Trophoblast cell (in vitro differentiated cells and primary cell): ENCODE results near the gene HP1BP3.

Experiments used
- DNase-seq, 2 donors: peaks; one replicate each; pipeline ENCODE4 v3.0.0-alpha.2; 2016
- H2AFZ ChIP-seq: 2 replicates; pipeline ENCODE4 v1.6.1; 2013; ENCODE audit warnings: low read length, moderate library complexity, mild to moderate bottlenecking; ENCODE audit not compliant: insufficient read depth, poor library complexity
- H2AK5ac ChIP-seq: 2 replicates; pipeline ENCODE4 v1.6.1; 2013; ENCODE audit warnings: mild to moderate bottlenecking, low read length
- H2BK120ac ChIP-seq: 2 replicates; pipeline ENCODE4 v1.6.1; 2013; ENCODE audit warnings: low read length, mild to moderate bottlenecking, moderate library complexity; ENCODE audit not compliant: insufficient read depth, poor library complexity
- H2BK12ac ChIP-seq: 2 replicates; pipeline ENCODE4 v1.6.1; 2013; ENCODE audit warnings: mild to moderate bottlenecking, low read length, moderate library complexity
- H2BK5ac ChIP-seq: 2 replicates; pipeline ENCODE4 v1.6.1; 2013; ENCODE audit warnings: low read length, low read depth, moderate library complexity, mild to moderate bottlenecking; ENCODE audit not compliant: poor library complexity
- H3K14ac ChIP-seq: 2 replicates; pipeline ENCODE4 v1.6.1; 2013; ENCODE audit warnings: mild to moderate bottlenecking, low read length
- H3K18ac ChIP-seq: 2 replicates; pipeline ENCODE4 v1.6.1; 2013; ENCODE audit warnings: mild to moderate bottlenecking, low read length
- H3K23ac ChIP-seq: 2 replicates; pipeline ENCODE4 v1.6.1; 2013; ENCODE audit warnings: low read length
- H3K27ac ChIP-seq: 2 replicates; pipeline ENCODE4 v1.5.1; 2013; ENCODE audit warnings: low read depth, mild to moderate bottlenecking, inconsistent platforms, low read length, moderate library complexity
- H3K27me3 ChIP-seq: 2 replicates; pipeline ENCODE4 v1.6.1; 2013; ENCODE audit warnings: inconsistent platforms, mild to moderate bottlenecking, low read length, moderate library complexity; ENCODE audit not compliant: insufficient read depth
- H3K36me3 ChIP-seq, 2 experiments: 1 replicate in 1 of 2; 2 replicates in 1 of 2; pipeline ENCODE4 v1.6.1; 2013; ENCODE audit warnings: low read length in 2 of 2, mild to moderate bottlenecking in 2 of 2, moderate library complexity in 1 of 2; ENCODE audit not compliant: insufficient read depth in 2 of 2, control insufficient read depth in 1 of 2
- H3K4ac ChIP-seq: 2 replicates; pipeline ENCODE4 v1.6.1; 2013; ENCODE audit warnings: low read depth, mild to moderate bottlenecking, low read length, moderate library complexity
- H3K4me1 ChIP-seq, 2 experiments: 1 replicate in 1 of 2; 2 replicates in 1 of 2; pipeline ENCODE4 v1.6.1; 2013; ENCODE audit warnings: low read length in 2 of 2, mild to moderate bottlenecking in 2 of 2, moderate library complexity in 1 of 2; ENCODE audit not compliant: insufficient read depth in 2 of 2, control insufficient read depth in 1 of 2
- H3K4me2 ChIP-seq: 2 replicates; pipeline ENCODE4 v1.6.1; 2013; ENCODE audit warnings: inconsistent platforms, mild to moderate bottlenecking, low read length, moderate library complexity
- H3K4me3 ChIP-seq: 2 replicates; pipeline ENCODE4 v1.5.1; 2013; ENCODE audit warnings: mild to moderate bottlenecking, low read depth, low read length, inconsistent platforms
- H3K79me1 ChIP-seq: one replicate; pipeline ENCODE4 v1.6.1; 2013; ENCODE audit warnings: low read length
- H3K79me2 ChIP-seq: 2 replicates; pipeline ENCODE4 v1.6.1; 2013; ENCODE audit warnings: low read length, mild to moderate bottlenecking; ENCODE audit not compliant: control insufficient read depth, insufficient read depth, poor library complexity
- H3K9ac ChIP-seq: 2 replicates; pipeline ENCODE4 v1.6.1; 2013; ENCODE audit warnings: mild to moderate bottlenecking, low read length
- H3K9me3 ChIP-seq: 2 replicates; pipeline ENCODE4 v1.6.1; 2013; ENCODE audit warnings: low read depth, mild to moderate bottlenecking, control low read depth, inconsistent platforms, low read length; ENCODE audit not compliant: insufficient read depth
- H4K12ac ChIP-seq: 2 replicates; pipeline ENCODE4 v1.6.1; 2013; ENCODE audit warnings: low read depth, mild to moderate bottlenecking, low read length, moderate library complexity
- H4K8ac ChIP-seq: 2 replicates; pipeline ENCODE4 v1.6.1; 2013; ENCODE audit warnings: low read depth, mild to moderate bottlenecking, low read length, moderate library complexity
- H4K91ac ChIP-seq: one replicate; pipeline ENCODE4 v1.6.1; 2013; ENCODE audit warnings: low read depth, mild to moderate bottlenecking, low read length, moderate library complexity
- WGBS: extraction: QIAGEN DNeasy Blood & Tissue Kit; methylation state at CpG from one replicate; pipeline ENCODE4 v1.1.7; 2013; ENCODE audit warnings: missing lambda C conversion rate; ENCODE audit not compliant: insufficient read length, insufficient coverage; ENCODE audit errors: extremely low coverage; 5-methylcytosine and 5-hydroxymethylcytosine counted together

HP1BP3 gene

GRCh38 chr1:20697563-20697962, 89.5 kb downstream of the HP1BP3 start:
- Histone ChIP-seq H3K36me3 (no peaks in the 10 kb centered on the region), H3K14ac (peak overlapping the region; percentile 4), H3K9me3 (no peaks in the 10 kb centered on the region), H2BK120ac (peak overlapping the region; percentile 28), H3K27me3 (no peaks in the 10 kb centered on the region), H2BK12ac (peak overlapping the region; percentile 53), H4K8ac (no peak overlapping the region), H2AFZ (no peak overlapping the region), H4K12ac (no peak overlapping the region), H4K91ac (peak overlapping the region; percentile 33), H3K4ac (no peak overlapping the region), H3K4me3 (no peak overlapping the region), H2BK5ac (no peak overlapping the region), H3K27ac (no peak overlapping the region), H3K79me2 (no peaks in the 10 kb centered on the region), H3K79me1 (peaks cover 13% of the 10 kb centered on the region), H3K9ac (no peak overlapping the region), H3K18ac (no peak overlapping the region), H2AK5ac (peak overlapping the region; percentile 26), H3K23ac (no peak overlapping the region), H3K4me2 (no peak overlapping the region), H3K4me1 (peaks cover 24 to 27% of the 10 kb centered on the region in 2 experiments)
- no CpG with 5 or more reads among the region's 12 CpGs for WGBS
- no peak for DNase-seq

- Histone ChIP-seq H3K36me3 (no peaks in the 10 kb centered on the region), H3K79me2 (no peaks in the 10 kb centered on the region), H3K27me3 (no peaks in the 10 kb centered on the region), H3K23ac (no peak overlapping the region), H2AFZ (peak overlapping the region; percentile 61), H2AK5ac (no peak overlapping the region), H3K18ac (peak overlapping the region; percentile 42), H3K9me3 (no peaks in the 10 kb centered on the region), H3K4me1 (peaks cover 24 to 27% of the 10 kb centered on the region in 2 experiments), H3K14ac (peak overlapping the region; percentile 44), H2BK5ac (peak overlapping the region; percentile 62), H3K4ac (peak overlapping the region; percentile 31), H2BK12ac (peak overlapping the region; percentile 82), H3K4me2 (peak overlapping the region; percentile 63), H4K91ac (peak overlapping the region; percentile 56), H3K9ac (peak overlapping the region; percentile 0), H3K79me1 (peaks cover 13% of the 10 kb centered on the region), H4K12ac (peak overlapping the region; percentile 56), H4K8ac (peak overlapping the region; percentile 71), H3K27ac (peak overlapping the region; percentile 71), H3K4me3 (peak overlapping the region; percentile 54), H2BK120ac (peak overlapping the region; percentile 81)
- peak; percentile 75 to 85 for DNase-seq
- WGBS = no CpG with 5 or more reads among the region's 46 CpGs
Measured at GRCh38 chr1:20696397-20697333, 90.4 kb downstream of the HP1BP3 start.

- H2AK5ac ChIP-seq = no peak overlapping the region
- WGBS = no CpG with 5 or more reads among the region's 10 CpGs
- H4K91ac ChIP-seq = no peak overlapping the region
- no peaks in the 10 kb centered on the region for H3K27me3 ChIP-seq
- no peak overlapping the region for H3K23ac ChIP-seq
- no peaks in the 10 kb centered on the region for H3K36me3 ChIP-seq
- peaks cover 23 to 24% of the 10 kb centered on the region in 2 experiments for H3K4me1 ChIP-seq
- no peak overlapping the region for H3K4me3 ChIP-seq
- H3K4ac ChIP-seq = no peak overlapping the region
- H2BK12ac ChIP-seq = no peak overlapping the region
- H4K12ac ChIP-seq = no peak overlapping the region
- H3K27ac ChIP-seq = no peak overlapping the region
- no peak overlapping the region for H2BK120ac ChIP-seq
- no peak overlapping the region for H3K18ac ChIP-seq
- no peak overlapping the region for H4K8ac ChIP-seq
- no peak overlapping the region for H3K4me2 ChIP-seq
- no peak overlapping the region for H3K14ac ChIP-seq
- no peaks in the 10 kb centered on the region for H3K9me3 ChIP-seq
- DNase-seq = no peak
- H2AFZ ChIP-seq = no peak overlapping the region
- no peak overlapping the region for H3K9ac ChIP-seq
- peaks cover 10% of the 10 kb centered on the region for H3K79me1 ChIP-seq
- H2BK5ac ChIP-seq = no peak overlapping the region
- no peaks in the 10 kb centered on the region for H3K79me2 ChIP-seq
Measured at GRCh38 chr1:20695515-20695914, 91.6 kb downstream of the HP1BP3 start.

- no peak for DNase-seq
- no peak overlapping the region for H4K91ac ChIP-seq
- peaks cover 13 to 14% of the 10 kb centered on the region in 2 experiments for H3K4me1 ChIP-seq
- H3K9me3 ChIP-seq = no peaks in the 10 kb centered on the region
- H2BK5ac ChIP-seq = no peak overlapping the region
- H3K18ac ChIP-seq = no peak overlapping the region
- no peak overlapping the region for H2BK120ac ChIP-seq
- no peak overlapping the region for H3K4me2 ChIP-seq
- no peaks in the 10 kb centered on the region for H3K79me2 ChIP-seq
- H4K8ac ChIP-seq = no peak overlapping the region
- no CpG with 5 or more reads among the region's 2 CpGs for WGBS
- no peaks in the 10 kb centered on the region for H3K36me3 ChIP-seq
- no peak overlapping the region for H2AFZ ChIP-seq
- H3K27me3 ChIP-seq = no peaks in the 10 kb centered on the region
- H3K23ac ChIP-seq = no peak overlapping the region
- H4K12ac ChIP-seq = no peak overlapping the region
- H3K79me1 ChIP-seq = peaks cover 10% of the 10 kb centered on the region
- H2BK12ac ChIP-seq = no peak overlapping the region
- H3K14ac ChIP-seq = no peak overlapping the region
- no peak overlapping the region for H2AK5ac ChIP-seq
- no peak overlapping the region for H3K9ac ChIP-seq
- no peak overlapping the region for H3K4ac ChIP-seq
- no peak overlapping the region for H3K27ac ChIP-seq
- H3K4me3 ChIP-seq = no peak overlapping the region
Measured at GRCh38 chr1:20693623-20694022, 93.5 kb downstream of the HP1BP3 start.
